GM12873 (cell line): ENCODE results near the gene CRHBP.

Experiments
- TF ChIP-seq, protein P1 (sequence below): IDR thresholded peaks from 2 replicates; pipeline ENCODE4 v1.5.1; 2012; ENCODE audit warnings: low read depth, mild to moderate bottlenecking, moderate library complexity, low read length, control low read depth; ENCODE audit not compliant: insufficient read depth; ENCODE audit errors: missing control alignments

CRHBP gene

DNA sequence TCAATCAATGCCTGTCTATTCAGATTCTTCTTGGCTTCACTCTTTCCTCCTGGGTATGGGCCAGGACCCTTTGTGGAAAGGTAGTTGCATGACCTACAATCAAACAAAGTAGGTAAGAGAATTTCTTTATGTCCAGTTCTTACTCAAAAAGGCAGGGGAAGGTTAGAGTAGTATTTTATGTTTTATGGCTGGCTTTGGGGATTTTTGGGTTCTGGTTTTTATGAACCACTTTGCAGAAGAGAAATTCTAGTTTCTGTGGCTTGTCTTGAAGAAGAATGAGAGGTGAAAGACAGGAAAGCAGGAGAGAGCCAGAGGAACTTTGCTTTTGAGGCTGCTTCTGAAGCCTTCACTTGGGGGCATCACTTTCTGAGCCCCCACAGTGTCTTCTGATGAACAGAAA is 14.7 kb upstream of the CRHBP start:
- TF ChIP-seq, protein P1, sequence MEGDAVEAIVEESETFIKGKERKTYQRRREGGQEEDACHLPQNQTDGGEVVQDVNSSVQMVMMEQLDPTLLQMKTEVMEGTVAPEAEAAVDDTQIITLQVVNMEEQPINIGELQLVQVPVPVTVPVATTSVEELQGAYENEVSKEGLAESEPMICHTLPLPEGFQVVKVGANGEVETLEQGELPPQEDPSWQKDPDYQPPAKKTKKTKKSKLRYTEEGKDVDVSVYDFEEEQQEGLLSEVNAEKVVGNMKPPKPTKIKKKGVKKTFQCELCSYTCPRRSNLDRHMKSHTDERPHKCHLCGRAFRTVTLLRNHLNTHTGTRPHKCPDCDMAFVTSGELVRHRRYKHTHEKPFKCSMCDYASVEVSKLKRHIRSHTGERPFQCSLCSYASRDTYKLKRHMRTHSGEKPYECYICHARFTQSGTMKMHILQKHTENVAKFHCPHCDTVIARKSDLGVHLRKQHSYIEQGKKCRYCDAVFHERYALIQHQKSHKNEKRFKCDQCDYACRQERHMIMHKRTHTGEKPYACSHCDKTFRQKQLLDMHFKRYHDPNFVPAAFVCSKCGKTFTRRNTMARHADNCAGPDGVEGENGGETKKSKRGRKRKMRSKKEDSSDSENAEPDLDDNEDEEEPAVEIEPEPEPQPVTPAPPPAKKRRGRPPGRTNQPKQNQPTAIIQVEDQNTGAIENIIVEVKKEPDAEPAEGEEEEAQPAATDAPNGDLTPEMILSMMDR = no peak

DNA sequence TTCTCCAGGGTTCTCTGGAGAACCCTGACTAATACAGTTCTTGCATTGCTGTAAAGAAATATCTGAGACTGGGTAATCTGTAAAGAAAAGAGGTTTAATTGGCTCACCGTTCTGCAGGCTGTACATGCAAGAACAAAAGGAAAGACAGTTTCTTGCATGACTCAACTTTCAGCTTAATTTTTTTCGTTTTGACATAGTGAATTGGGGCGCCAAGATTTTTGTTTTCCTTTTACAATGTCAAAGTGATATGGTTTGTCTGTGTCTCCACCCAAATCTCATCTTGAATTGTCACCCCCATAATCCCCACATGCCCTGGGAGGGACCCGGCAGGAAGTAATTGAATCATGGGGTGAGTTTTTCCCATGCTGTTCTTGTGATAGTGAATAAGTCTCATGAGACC is 11.8 kb upstream of the CRHBP start:
- TF ChIP-seq, protein P1 = no peak

DNA sequence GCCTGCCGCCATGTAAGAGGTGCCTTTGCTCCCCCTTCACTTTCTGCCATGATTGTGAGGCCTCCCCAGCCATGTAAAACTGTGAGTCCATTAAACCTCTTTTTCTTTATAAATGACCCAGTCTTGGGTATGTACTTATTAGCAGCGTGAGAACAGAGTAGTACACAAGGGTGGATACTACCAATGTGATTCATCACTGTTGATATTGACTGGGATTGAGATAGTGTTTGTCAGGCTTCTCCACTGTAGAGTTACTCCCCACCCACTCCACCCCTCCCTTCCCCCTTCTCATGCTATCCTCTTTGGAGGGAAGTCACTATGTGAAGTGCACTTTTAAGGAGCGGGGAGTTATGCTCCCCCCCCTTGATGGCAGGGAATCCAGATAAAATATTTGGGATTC is 11.4 kb upstream of the CRHBP start:
- TF ChIP-seq, protein P1 = no peak

DNA sequence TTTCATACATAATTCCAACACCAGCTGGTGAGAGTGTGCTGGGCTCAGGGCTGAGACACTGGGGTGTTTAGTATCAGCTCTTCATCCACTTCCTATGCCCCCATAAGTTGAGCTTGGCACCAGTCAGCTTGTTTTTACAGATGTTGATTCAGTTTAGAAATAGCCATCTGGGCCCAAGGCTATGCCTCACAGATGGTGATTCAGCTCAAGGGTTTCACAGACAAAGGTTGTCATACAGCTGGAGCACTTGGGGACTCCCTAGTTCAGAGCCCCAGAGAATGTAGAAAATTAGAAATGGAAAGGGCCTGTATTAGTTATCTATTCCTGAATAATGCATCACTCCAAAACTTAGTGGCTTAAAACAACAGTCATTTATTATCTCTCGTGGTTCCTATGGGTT is 10.3 kb upstream of the CRHBP start:
- TF ChIP-seq, protein P1 = no peak

DNA sequence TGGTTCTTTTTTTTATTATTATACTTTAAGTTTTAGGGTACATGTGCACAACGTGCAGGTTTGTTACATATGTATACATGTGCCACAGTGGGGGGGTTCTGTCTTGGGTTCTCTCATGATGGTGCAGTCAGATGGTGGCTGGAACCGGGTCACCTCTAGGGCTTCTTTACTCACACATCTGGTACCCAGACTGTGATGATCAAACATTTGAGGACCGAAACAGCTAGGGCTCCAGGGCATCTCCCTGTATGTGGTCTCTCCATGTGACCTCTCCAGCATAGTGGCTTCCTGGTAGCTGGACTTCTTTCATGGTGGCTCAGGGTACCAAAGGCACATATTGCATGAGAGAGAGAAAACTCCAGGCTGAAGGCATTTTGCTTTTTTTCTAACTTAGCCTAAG is 9.8 kb upstream of the CRHBP start:
- TF ChIP-seq, protein P1 = no peak

DNA sequence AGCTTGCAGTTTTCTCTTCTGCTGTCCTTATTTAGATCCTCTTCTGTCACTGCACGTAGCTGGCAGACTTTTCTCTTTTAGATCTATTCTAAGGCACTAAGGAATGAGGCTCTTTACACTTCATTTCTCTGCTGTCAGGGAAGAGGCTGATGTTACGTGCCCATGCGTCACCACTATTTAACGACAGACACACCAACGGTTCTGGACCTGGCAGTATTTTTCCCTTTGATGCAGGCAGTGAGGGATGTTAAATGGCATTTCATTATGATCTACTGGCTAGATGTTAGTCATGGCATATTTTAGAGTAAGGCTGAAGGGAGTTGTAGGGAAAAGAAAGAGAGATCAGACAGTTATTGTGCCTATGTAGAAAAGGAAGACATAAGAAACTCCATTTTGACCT is 8.2 kb upstream of the CRHBP start:
- TF ChIP-seq, protein P1 = no peak

DNA sequence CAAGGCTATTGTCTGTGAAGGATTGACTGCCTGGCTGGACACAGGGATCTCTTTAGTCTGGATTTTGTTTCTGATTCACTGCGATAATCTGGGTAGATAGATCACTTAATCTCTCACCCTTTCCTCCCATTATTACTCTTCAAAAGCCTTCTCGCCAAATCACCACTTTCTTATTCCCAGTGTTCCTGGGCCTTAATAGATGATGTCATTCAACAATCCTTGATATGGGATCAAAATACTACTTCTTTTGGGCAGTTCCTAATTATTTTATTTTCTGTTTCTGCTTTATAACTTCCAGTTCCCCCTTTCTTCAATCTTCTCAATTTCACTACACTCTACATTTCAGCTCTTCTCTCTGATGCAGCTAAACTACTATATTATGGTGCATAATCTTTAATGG is 6.8 kb upstream of the CRHBP start:
- TF ChIP-seq, protein P1 = no peak
